Activated CD8-positive, alpha-beta memory T cell treated with anti-CD3 and anti-CD28 coated beads for 36 hours (primary cell): ENCODE results near the gene KRTAP10-7. TPM values are rescaled to one million over a fixed set of nuclear protein-coding genes. Genes with fewer than 3 reads are reported as not detected.
"Not testable (repeated sequence)": the region's sequence is repeated elsewhere in the genome, so short reads cannot be mapped to it uniquely, and the experiment has no call there.

Source experiments
- CTCF ChIA-PET: fragments of 350-600 bp; sonication (Branson Sonifier 250); formaldehyde crosslinking; loops from one replicate; lab custom pipeline; 2021; ENCODE audit warnings: antibody characterized with exemption; lab: Charles Lee
- POLR2A ChIA-PET: fragments of 350-600 bp; sonication (Branson Sonifier 250); formaldehyde crosslinking; loops from one replicate; lab custom pipeline; 2021; ENCODE audit warnings: antibody characterized with exemption; lab: Charles Lee
- total RNA-seq, 2 experiments: library from RNA; stranded (reverse); gene quantifications; one replicate each; pipeline ENCODE4 v1.2.3, GENCODE V29; 2021

Gene KRTAP10-7
- total RNA-seq, 2 experiments from 2014 or later, result not detected

DNA sequence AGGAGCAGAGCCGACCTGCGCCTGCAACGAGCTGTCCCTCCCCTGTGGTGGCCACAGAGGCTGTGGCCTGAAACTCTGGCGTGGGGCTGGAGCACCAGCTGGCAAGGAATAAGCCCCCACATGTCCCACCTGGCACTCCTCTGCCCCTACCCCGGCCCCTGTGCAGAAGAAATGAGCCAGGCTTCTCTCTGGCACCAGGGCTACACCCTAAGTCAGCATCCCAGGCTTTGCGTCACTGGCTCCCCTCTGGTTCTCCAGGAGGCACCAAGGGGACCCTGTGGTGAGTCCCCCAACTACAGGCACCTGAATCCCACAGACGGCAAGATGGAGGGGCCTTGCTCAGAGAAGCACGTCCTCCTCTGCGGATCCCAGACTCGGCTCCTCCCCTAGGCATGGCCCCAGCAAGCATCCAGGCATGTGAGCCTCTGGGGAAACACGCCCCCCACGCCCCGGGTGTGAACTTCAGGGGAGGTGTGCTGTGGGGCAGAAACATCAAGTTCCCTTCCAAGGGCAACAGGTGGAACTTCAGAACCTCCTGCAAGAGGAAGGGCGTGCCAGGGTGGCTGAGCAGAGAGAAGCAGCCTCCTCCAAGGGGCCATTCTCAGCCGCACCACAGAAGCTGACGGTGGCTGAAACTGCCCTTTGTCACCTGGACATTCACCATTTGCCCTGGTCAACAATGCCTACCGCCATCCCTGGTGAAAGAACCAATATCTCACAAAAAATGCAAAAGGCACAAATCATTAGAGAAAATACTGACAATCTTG is 2.9 kb downstream of the KRTAP10-7 start:
- ChIA-PET POLR2A (no interaction called here), CTCF (no interaction called here)

DNA sequence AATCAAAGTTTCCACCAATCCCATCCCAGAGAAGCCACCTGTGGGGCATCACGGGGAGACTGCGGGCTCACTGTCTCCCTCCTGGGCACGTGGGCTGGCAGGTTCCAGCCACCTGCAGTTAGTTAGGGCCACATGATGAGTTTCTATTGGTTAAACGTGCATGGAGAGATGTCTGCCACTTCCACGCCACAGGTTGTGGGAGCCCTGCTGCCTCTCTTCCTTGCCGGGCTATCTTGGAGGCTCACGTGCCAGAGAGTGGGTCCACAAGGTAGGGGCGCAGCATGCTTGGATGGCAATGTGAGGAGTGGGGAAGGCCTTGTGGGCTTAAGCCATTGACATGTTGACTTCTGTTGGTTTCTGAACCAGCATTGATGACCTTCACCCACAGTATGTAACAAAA is 3.5 kb downstream of the KRTAP10-7 start:
- POLR2A ChIA-PET, result no interaction called here
- CTCF ChIA-PET, result no interaction called here

DNA sequence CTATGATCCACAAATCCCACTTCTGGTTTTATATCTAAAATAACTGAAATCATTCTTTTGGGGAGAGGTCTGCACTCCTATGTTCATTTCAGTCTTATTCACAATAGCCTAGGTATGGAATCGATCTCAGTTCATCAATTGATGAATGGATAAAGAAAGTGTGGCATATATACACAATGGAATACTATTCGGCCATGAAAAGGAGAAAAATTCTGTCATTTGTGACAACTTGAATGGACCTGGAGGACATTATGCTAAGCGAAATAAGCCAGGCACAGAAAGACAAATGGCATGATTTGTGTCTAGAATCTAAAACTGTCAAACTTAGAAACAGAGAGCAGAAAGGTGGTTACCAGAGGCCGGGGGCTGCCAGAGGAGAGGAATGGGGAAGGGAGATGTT is 6.1 kb downstream of the KRTAP10-7 start:
- POLR2A ChIA-PET, result no interaction called here
- CTCF ChIA-PET, result no interaction called here

DNA sequence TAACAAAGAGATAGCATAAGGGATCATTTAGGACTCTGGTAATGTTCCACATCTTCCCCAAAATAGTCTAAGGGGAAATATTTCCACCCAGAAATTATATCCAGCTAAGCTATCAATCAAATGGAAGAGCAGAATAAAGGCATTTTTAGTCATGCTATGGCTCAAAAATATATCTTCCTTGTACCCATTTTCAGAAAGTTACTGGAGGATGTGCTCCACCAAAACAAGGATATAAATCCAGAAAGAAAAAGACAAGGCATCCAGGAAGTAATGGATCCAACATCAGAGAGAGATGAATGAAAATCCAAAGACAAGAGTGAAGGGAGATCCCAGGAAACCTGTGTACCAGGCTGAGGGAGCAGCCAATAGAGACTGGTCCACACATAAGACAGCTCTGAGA is 8.8 kb downstream of the KRTAP10-7 start:
- POLR2A ChIA-PET, result no interaction called here
- CTCF ChIA-PET, result no interaction called here

DNA sequence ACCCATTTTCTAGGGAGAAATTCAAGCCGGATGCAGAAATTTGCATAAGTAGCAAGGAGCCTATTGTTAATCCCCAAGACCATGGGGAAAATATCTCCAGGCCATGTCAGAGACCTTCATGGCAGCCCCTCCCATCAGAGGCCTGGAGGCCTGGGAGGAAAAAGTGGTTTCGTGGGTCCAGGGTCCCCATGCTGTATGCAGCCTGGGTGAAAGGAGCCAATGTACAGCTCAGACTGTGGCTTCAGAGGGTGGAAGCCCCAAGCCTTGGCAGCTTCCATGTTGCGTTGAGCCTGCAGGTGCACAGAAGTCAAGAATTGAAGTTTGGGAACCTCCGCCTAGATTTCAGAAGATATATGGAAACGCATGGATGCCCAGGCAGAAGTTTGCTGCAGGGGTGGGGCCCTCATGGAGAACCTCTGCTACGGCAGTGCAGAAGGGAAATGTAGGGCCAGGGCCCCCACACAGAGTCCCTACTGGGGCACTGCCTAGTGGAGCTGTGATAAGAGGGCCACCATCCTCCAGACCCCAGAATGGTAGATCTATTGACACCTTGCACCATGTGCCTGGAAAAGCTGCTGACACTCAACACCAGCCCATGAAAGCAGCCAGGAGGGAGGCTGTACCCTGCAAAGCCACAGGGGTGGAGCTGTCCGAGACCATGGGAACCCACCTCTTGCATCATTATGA is 9.9 kb downstream of the KRTAP10-7 start:
- POLR2A ChIA-PET, CTCF ChIA-PET: not testable (repeated sequence)

DNA sequence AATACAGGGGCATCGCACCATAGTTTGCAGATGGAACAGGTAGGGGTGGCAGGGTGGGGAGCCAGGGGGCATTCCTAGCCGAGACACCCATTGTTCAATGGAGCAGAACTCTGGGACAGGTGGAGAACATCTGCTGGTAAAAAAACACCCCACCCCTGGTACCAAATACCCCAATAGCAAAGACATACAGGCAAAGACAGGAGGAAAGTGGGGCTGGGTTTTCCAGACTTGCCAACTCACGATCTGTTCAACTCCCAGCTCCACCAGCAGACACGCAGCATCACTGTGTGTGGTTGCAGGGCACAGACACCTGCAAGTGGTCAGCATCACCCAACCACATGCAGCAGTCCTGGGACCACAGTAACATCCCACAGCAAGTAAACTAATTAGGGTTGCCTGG is 11.2 kb downstream of the KRTAP10-7 start:
- ChIA-PET CTCF (no interaction called here), POLR2A (no interaction called here)

DNA sequence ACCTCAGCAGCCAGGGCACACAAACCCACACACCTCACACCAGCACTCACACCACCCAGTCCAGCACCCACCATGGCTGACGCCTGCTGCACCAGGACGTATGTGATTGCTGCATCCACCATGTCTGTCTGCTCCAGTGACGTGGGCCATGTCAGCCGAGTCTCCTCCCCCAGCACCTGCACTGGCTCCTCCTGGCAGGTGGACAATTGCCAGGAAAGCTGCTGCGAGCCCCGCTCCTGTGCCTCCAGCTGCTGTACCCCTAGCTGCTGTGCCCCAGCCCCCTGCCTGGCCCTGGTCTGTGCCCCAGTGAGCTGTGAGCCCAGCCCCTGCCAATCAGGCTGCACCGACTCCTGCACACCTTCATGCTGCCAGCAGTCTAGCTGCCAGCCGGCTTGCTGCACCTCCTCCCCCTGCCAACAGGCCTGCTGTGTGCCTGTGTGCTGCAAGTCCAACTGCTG is 11.7 kb downstream of the KRTAP10-7 start, which contains the start of gene KRTAP10-8:
Gene KRTAP10-8, plus strand, starts transcription at position 51 of the 458 bp plus-strand sequence. Its CDS starts 22 bp downstream, at position 73.
- ChIA-PET CTCF (no interaction called here), POLR2A (no interaction called here)

DNA sequence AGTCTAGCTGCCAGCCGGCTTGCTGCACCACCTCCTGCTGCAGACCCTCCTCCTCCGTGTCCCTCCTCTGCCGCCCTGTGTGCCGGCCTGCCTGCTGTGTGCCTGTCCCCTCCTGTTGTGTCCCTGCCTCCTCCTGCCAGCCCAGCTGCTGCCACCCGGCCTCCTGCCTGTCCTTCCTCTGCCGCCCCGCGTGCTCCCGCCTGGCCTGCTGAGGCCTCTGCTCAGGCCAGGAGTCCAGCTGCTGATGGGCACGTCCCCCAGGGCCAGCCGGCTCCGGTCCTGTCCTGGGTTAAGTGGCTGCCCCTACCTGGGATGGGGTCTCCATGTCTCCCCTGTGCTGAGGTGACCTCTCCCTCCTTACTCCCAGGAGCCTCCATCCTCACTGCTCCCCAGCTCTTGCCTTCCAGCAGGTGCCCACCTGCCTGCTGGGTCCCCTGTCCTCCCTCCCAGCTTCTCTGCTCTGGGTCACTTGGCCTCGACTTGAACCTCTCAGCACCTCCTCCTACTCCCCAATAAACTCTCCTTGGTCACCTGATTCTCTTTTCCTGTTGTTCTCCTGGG is 12.4 kb downstream of the KRTAP10-7 start:
- POLR2A ChIA-PET, result no interaction called here
- CTCF ChIA-PET, result no interaction called here

DNA sequence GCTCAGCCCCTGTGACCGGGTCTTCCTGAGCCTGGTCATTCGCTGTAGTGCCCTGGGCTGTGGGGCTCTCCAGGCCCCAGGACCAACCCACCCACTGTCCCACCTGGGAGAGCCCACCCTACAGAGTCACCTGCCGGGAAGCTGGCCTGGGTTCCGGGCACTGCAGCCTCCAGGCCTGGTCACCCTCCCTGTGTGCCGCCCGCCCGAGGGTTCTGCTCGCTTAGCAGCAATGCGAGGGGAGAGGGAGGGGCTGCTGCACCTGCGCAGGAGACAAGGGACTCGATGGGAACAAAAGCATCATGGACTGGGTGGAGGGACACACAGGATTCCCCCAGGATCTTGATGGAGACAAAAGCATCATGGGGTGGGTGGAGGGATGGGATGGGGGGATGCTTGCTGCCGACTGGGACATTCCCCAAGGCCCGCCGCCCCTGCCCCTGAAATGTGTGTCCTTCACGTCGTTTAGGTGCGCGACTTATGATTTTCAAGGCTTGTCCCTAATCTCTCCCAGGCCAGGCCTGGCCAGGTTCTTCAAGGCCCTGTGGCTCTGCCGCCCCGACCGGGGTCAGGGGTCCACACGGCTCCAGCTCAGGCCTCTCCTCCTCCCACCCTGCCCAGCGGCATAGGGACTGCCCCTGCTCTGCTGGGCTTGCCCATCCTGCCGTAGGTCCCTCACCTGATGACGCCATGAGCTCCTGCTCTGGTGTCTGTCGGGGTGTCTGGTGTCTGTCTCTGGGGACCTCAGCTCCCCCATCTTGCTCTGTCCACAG is 13.2 kb downstream of the KRTAP10-7 start:
- ChIA-PET POLR2A (no interaction called here), CTCF (no interaction called here)

DNA sequence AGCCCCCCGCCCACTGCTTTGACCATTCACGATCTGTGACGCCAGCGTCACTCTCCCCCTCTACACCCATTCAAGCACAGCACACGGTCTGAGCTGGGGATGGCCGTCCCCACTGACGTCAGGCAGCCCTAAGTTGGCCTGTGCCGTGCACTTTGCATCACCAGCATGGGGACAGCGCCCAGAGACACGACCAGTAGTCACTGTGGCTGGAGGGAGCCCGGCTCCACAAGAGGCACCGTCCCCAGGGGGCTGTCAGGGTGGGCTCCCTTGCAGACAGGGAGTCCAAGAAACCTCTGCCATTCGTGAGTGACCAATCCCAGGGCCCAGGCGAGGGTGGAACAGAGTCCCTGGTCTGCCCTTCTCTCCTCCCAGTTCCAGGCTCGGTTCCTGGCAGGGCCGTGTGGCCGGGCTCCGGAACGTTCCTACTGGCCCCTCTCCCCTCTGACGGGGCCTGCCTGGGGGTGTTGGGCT is 13.8 kb downstream of the KRTAP10-7 start:
- ChIA-PET CTCF (no interaction called here), POLR2A (no interaction called here)

DNA sequence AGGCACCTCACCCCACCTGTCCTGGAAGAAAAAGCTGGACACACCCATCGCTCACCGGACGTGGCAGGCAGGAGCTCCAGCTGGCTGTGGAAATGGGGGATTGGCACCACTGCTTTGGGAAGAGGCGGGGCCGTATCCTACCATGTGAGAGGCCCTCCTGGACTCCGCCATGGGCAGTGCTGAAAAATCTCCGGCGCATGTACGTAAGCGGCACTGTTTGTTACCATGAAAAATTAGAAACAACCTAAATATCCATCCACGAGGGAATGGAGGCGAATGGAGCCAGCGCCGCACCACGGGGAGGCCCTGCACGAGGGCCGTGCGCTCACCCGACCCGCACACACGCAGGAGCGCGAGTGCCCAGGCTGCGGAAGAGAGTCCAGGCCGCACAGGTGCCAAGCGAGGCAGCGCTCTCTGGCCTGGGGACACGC is 14.6 kb downstream of the KRTAP10-7 start:
- ChIA-PET POLR2A (no interaction called here), CTCF (no interaction called here)

DNA sequence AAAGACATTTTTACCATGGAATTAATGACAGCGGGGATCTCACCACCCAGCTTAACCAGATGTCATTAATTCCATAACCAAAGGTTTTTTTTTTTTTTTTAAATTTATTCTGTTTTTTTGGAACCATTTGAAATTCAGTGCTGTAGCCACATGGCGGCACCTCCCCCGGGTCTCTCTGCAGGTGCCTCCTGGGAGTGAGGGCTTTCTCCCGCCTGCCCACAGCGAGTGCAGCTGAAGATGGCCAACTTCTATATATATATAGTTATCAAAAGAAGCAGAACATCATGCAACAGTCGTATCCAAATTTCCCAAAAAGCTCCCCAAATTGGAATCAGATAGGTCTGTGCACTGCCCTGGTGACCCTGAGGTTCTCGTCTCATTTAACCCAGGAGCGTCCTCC is 15.1 kb downstream of the KRTAP10-7 start:
- CTCF ChIA-PET, result no interaction called here
- POLR2A ChIA-PET, result no interaction called here

DNA sequence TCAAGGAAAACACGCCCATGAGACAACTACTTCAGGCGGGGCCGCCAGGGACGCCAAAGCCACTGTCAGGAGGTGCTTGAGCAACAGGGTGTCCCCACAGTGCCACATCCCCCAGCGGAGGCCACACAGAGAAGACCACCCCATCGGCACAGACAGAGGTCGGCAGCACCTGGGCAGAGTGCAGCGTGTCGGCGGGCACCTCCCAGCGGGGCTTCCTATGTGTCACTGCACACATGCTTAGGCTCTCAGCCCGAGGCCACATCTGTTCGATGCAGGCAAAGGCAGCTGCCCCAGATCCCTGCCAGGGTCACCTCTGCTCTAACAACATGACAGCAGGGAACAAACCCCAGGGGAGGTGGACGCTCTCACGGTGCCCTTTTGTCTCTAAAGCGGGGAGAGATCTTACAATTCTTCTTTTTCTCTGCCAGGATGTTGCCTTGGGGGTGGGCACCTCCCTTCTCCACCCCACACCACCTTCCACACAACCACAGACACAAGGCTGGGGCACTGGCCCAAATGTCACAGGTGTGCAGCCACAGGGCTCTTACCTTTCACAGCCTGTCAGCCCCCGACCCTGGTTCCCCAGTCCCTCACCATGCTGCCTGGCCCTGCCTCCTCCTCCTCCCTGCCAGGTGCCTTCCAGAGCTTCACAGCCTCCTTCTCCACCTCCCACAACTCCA is 15.7 kb downstream of the KRTAP10-7 start:
- ChIA-PET CTCF (no interaction called here), POLR2A (no interaction called here)

DNA sequence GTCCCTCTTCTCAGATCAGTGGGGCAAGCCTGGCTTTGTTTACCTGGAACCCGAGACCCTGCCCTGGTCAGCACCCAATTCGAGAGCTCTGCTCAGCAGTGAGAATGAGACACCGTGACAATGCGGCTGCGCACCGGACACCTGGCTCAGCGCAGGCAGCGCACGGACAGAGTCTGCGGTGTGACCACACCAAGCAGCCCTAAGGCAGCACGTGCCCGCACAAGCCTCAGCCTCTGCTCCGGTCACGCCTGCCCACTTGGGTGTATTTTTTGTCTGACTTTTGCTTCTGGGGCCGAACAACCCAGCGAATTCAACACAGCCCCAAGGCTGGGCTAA is 16.2 kb downstream of the KRTAP10-7 start:
- CTCF ChIA-PET, result interaction anchor here (0.6 kb wide), 1 partner anchor 60 kb away, joined by 3 read pairs; no protein-coding TSS in a partner anchor
- POLR2A ChIA-PET, result no interaction called here

DNA sequence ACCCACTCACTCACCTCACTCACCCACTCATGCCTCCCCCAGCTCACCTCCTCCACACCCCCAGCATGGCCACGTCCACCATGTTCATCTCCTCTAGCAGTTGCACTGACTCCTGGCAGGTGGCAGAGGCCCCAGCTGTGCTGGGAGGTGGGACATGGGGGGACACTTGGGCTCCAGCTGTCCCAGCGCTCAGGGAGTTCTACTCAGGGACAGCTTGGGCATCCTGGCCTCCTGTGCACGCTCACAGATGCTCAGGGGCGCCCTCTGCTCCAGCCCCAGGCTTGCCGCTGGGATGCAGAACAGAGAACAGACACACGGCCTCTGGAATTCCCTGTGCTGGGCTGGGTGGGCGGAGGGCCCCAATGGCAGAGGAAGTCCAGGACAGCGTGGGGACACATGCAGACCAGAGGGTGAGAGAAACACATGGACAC is 16.7 kb downstream of the KRTAP10-7 start:
- POLR2A ChIA-PET, result no interaction called here
- CTCF ChIA-PET, result interaction anchor here (0.6 kb wide), 1 partner anchor 61 kb away, joined by 3 read pairs; no protein-coding TSS in a partner anchor

DNA sequence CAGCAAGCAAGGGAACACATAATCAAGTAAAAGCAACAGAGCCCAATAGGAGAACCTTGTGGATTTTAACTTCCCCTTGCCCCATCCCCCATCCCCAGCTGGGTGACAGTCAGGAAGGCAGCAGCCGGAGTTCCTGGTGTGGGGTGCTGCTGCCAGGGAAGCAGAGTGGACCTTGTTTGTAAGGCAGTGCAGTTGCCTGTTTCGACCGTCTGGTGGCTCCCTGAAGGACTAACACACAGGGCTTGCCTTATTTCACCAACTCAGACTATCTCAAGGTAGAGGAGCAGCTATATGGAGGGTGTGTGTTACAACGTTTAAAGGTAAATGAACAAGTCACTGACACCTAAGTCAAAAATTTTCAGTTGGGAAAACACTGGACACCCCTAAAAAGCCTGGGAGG is 18.1 kb downstream of the KRTAP10-7 start:
- ChIA-PET CTCF (no interaction called here), POLR2A (no interaction called here)

DNA sequence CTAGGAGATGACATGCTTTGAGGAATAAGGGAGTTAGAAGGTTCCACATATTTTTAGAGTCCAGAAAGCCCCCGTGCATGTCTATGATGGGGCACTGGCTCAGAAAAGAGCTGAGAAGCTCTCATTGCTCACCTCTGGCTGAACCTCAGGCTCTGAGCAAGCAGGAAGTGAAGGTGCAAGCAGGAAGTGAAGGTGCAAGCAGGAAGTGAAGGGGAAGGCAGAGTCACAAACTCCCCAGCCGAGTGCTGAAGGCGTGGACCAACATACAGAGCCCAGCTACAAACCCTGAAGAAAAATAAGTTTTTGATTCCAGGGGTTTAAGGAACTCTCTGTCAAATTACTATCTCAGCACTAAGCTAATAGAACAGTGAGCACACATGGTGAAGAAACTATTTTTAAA is 18.5 kb downstream of the KRTAP10-7 start:
- POLR2A ChIA-PET, result no interaction called here
- CTCF ChIA-PET, result no interaction called here

DNA sequence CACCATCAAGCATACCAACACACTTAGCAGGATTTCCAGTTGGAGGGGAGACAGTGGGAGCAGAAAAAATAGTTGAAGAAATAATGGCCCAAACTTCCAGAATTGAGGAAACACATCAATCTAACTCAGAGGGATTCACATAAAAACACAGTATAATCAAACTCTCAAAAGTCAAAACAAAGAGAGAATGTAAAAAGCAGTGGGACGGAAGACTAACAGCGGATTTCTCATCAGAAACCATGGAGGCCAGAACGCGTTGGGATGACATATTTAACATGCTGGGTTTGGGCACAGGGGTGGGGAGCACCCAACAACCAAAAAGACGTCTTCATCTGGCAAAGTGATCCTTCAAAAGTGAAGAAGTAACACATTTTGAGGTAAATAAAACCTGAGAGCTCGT is 19.5 kb downstream of the KRTAP10-7 start:
- ChIA-PET POLR2A (no interaction called here), CTCF (no interaction called here)

DNA sequence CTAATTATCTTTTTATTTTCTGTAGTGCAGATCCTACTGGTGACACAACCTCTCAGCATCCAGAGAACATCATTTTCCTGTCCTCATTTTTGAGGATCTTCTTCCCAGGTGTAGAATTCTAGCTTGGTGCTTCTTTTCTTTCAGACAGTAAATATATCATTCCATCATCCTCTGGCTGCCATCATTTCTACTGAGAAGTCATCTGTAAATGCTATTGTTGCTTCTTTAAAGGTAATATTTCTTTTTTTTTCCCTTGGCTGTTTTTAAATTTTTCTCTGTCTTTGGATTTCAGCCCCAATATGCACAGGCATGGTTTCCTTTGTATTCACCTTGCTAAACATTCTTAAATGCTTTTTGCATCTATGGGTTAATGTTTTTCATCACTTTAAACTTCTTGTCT is 23.2 kb downstream of the KRTAP10-7 start:
- ChIA-PET CTCF (no interaction called here), POLR2A (no interaction called here)
